ENCODE results near the gene HTD2. TPM values are rescaled to one million over a fixed set of nuclear protein-coding genes. Genes with fewer than 3 reads are reported as not detected.

Gene HTD2
- total and polyA plus RNA-seq, 10 donors: 2.3 to 20.0 (median 8.2) TPM

DNA sequence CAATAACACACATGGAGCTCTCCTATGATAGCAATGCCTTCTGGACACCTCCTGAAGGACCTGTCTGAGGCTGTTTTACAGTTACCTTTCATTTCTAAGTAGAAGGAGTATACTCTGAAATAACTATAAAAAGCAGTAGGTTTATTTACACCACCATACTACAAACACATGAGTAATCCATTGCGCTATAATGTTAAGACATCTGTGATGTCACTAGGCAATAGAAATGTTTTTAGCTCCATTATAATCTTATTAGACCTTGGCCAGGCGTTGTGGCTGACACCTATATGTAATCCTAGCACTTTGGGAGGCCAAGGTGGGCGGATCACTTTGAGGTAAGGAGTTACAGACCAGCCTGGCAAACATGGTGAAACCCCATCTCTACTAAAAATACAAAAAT lies 51.1 kb downstream of the HTD2 start:
- WGBS, 5 donors: 87 to 92% (median 90%) methylated on average over 3 of the region's 3 CpGs
- H3K9me3 ChIP-seq: no peaks in the 10 kb centered on the region
- no peaks in the 10 kb centered on the region for H3K27me3 ChIP-seq (replicated peaks in 1 of 7)
- peak overlapping the region in 5 of 8 donors; percentile 3 to 92 (median 91) for H3K27ac ChIP-seq
- peaks cover 7 to 92% (median 60%) of the 10 kb centered on the region in 6 donors for H3K4me1 ChIP-seq
- intact Hi-C loops (cut with DNase I; ENCODE audit: low total_unique reads): no loop called here
- peaks cover 0 to 3% (median 0%) of the 10 kb centered on the region in 6 donors for H3K36me3 ChIP-seq
- no peak for DNase-seq
- H3K4me3 ChIP-seq: no peak overlapping the region
- no peak for TF ChIP-seq POLR2A (IDR thresholded peaks at IDR 0.05)
- no peak for TF ChIP-seq POLR2AphosphoS5 (IDR thresholded peaks at IDR 0.05)
- TF ChIP-seq, protein P1, sequence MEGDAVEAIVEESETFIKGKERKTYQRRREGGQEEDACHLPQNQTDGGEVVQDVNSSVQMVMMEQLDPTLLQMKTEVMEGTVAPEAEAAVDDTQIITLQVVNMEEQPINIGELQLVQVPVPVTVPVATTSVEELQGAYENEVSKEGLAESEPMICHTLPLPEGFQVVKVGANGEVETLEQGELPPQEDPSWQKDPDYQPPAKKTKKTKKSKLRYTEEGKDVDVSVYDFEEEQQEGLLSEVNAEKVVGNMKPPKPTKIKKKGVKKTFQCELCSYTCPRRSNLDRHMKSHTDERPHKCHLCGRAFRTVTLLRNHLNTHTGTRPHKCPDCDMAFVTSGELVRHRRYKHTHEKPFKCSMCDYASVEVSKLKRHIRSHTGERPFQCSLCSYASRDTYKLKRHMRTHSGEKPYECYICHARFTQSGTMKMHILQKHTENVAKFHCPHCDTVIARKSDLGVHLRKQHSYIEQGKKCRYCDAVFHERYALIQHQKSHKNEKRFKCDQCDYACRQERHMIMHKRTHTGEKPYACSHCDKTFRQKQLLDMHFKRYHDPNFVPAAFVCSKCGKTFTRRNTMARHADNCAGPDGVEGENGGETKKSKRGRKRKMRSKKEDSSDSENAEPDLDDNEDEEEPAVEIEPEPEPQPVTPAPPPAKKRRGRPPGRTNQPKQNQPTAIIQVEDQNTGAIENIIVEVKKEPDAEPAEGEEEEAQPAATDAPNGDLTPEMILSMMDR (IDR thresholded peaks at IDR 0.05 in 8 of 11, conservative IDR thresholded peaks at IDR 0.05 in 3 of 11): no peak

DNA sequence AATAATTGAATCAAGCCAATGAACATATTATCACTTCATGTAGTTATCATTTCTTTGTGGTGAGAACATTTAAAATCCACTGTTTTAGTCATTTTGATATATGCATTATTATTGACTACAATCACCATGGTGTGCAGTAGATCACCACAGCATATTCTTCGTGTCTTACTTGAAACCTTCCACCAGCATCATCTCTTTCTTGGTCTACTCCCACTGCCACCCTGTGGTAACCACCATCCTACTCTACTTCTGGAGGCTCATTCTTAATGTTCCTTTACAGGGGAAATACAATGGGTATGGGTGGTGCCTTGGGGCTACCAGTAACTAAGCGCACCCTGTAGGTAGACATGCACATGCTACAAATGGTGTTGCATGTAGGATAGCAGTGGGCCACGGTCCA lies 51.8 kb downstream of the HTD2 start:
- 74 to 94% (median 86%) methylated on average over 3 of the region's 3 CpGs for WGBS, 5 donors
- intact Hi-C loops (cut with DNase I; ENCODE audit: low total_unique reads): no loop called here
- TF ChIP-seq, protein P1 (IDR thresholded peaks at IDR 0.05 in 8 of 11, conservative IDR thresholded peaks at IDR 0.05 in 3 of 11): no peak
- no peak for TF ChIP-seq POLR2AphosphoS5 (IDR thresholded peaks at IDR 0.05)
- no peak for TF ChIP-seq POLR2A (IDR thresholded peaks at IDR 0.05)

DNA sequence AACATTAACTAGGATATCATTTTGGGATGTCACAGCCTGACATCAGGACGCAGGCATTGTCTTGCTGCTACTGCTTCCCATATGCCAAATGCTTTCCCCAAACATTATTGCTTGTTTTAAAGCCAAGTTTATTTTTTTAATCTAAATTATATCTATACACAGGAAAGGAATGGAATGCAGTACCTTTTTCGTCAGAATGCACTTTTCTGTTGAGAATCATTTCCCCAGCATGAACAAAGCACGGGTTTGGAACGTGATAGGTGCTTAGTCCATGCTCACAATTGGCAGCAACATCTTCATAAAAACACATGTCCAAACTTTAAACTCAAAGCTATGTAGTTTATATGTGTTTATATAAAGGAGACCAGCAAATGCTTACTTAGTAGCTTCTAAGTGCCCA lies 52.5 kb downstream of the HTD2 start:
- H3K27me3 ChIP-seq (replicated peaks in 1 of 7): no peaks in the 10 kb centered on the region
- no peak overlapping the region for H3K4me3 ChIP-seq
- intact Hi-C loops (cut with DNase I; ENCODE audit: low total_unique reads): no loop called here
- no peak for DNase-seq
- peaks cover 0 to 6% (median 0%) of the 10 kb centered on the region in 6 donors for H3K36me3 ChIP-seq
- no peaks in the 10 kb centered on the region for H3K9me3 ChIP-seq
- no peak overlapping the region for H3K27ac ChIP-seq
- 91 to 96% (median 94%) methylated on average over 4 of the region's 4 CpGs for WGBS, 5 donors
- TF ChIP-seq POLR2A (IDR thresholded peaks at IDR 0.05): no peak
- TF ChIP-seq, protein P1 (IDR thresholded peaks at IDR 0.05 in 8 of 11, conservative IDR thresholded peaks at IDR 0.05 in 3 of 11): no peak
- no peak for TF ChIP-seq POLR2AphosphoS5 (IDR thresholded peaks at IDR 0.05)
- peaks cover 5 to 84% (median 49%) of the 10 kb centered on the region in 6 donors for H3K4me1 ChIP-seq

More for the DNA sequence above, 51.8 kb downstream of the HTD2 start:
- peaks cover 5 to 85% (median 53%) of the 10 kb centered on the region in 6 donors for H3K4me1 ChIP-seq
- H3K36me3 ChIP-seq: peaks cover 0 to 6% (median 0%) of the 10 kb centered on the region in 6 donors
- no peak for DNase-seq
- H3K27me3 ChIP-seq (replicated peaks in 1 of 7): no peaks in the 10 kb centered on the region
- H3K9me3 ChIP-seq: no peaks in the 10 kb centered on the region
- H3K27ac ChIP-seq: peak overlapping the region in 1 of 8 donors; percentile 8
- no peak overlapping the region for H3K4me3 ChIP-seq

DNA sequence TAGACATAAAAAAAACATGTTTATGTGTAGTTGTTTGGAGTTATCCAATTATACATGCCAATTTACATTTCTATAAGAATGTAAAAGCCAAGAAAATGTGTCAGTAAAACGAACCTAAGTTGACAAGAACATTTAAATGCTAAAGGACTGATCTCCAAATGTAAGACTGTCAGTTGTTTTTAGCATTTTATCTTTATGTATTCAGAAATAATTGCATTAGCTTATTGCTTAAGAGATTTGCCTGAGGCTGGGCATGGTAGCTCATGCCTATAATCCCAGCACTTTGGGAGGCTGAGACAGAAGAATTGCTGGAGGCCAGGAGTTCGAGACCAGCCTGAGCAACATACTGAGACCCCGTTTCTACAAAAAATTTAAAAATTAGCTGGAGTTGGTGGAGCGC lies 53.3 kb downstream of the HTD2 start:
- peaks cover 5 to 84% (median 48%) of the 10 kb centered on the region in 6 donors for H3K4me1 ChIP-seq
- TF ChIP-seq, protein P1 (IDR thresholded peaks at IDR 0.05 in 8 of 11, conservative IDR thresholded peaks at IDR 0.05 in 3 of 11): no peak
- TF ChIP-seq POLR2AphosphoS5 (IDR thresholded peaks at IDR 0.05): no peak
- no peak for TF ChIP-seq POLR2A (IDR thresholded peaks at IDR 0.05)

More for the DNA sequence above, 53.3 kb downstream of the HTD2 start:
- intact Hi-C loops (cut with DNase I; ENCODE audit: low total_unique reads): no loop called here
- no peaks in the 10 kb centered on the region for H3K9me3 ChIP-seq
- peaks cover 0 to 6% (median 0%) of the 10 kb centered on the region in 6 donors for H3K36me3 ChIP-seq
- no peak overlapping the region for H3K27ac ChIP-seq
- no peak for DNase-seq
- H3K27me3 ChIP-seq (replicated peaks in 1 of 7): no peaks in the 10 kb centered on the region
- H3K4me3 ChIP-seq: no peak overlapping the region
- WGBS, 5 donors: 91 to 94% (median 93%) methylated on average over 4 of the region's 4 CpGs

Measured in spleen (tissue), 11 donors.